CD8-positive, alpha-beta memory T cell (primary cell): ENCODE results near the gene HSD3B7. TPM values are rescaled to one million over a fixed set of nuclear protein-coding genes. Genes with fewer than 3 reads are reported as not detected.
A peak's percentile ranks its signal among the peaks of the same experiment; 100 is the strongest.
"Not testable (repeated sequence)": the region's sequence is repeated elsewhere in the genome, so short reads cannot be mapped to it uniquely, and the experiment has no call there.

ENCODE experiments used
- CTCF ChIA-PET: fragments of 350-600 bp; sonication (Branson Sonifier 250); formaldehyde crosslinking; loops from one replicate; lab custom pipeline; 2021; ENCODE audit warnings: antibody characterized with exemption; lab: Charles Lee
- POLR2A ChIA-PET: fragments of 350-600 bp; sonication (Branson Sonifier 250); formaldehyde crosslinking; loops from one replicate; lab custom pipeline; 2021; ENCODE audit warnings: antibody characterized with exemption; lab: Charles Lee
- DNase-seq, 5 donors: peaks; one replicate each; pipeline versions ENCODE4 v3.0.0 to v3.0.0-alpha.2; 2020 to 2022; ENCODE audit warnings: mixed read lengths in 1 of 5
- H3K27ac ChIP-seq: one replicate; pipeline ENCODE4 v1.7.0; 2013; ENCODE audit warnings: low read depth, mild to moderate bottlenecking, low read length, moderate library complexity
- H3K27me3 ChIP-seq: 2 replicates; pipeline ENCODE4 v1.7.0; 2013; ENCODE audit warnings: low read length, mild to moderate bottlenecking; ENCODE audit not compliant: insufficient read depth, poor library complexity, severe bottlenecking
- H3K36me3 ChIP-seq: 2 replicates; pipeline ENCODE4 v1.7.0; 2013; ENCODE audit warnings: mild to moderate bottlenecking, low read length, moderate library complexity; ENCODE audit not compliant: insufficient read depth
- H3K4me1 ChIP-seq: 2 replicates; pipeline ENCODE4 v1.7.0; 2013; ENCODE audit warnings: mild to moderate bottlenecking, low read length, moderate library complexity; ENCODE audit not compliant: insufficient read depth
- H3K4me3 ChIP-seq: 2 replicates; pipeline ENCODE4 v1.7.0; 2013; ENCODE audit warnings: mild to moderate bottlenecking, low read length
- H3K9me3 ChIP-seq: 2 replicates; pipeline ENCODE4 v1.7.0; 2013; ENCODE audit warnings: mild to moderate bottlenecking, low read length
- H3K27ac Mint-ChIP-seq, 8 donors: one replicate each; pipeline ENCODE4 v1.8.0; 2020 to 2021; ENCODE audit warnings: mixed read lengths in 8 of 8, mild to moderate bottlenecking in 6 of 8, inconsistent platforms in 3 of 8, moderate library complexity in 3 of 8
- H3K27me3 Mint-ChIP-seq, 2 donors: one replicate each; pipeline ENCODE4 v1.8.0; 2020 to 2021; ENCODE audit warnings: mixed read lengths in 2 of 2, mild to moderate bottlenecking in 1 of 2, moderate library complexity in 1 of 2
- H3K36me3 Mint-ChIP-seq, 3 donors: one replicate each; pipeline ENCODE4 v1.8.0; 2020 to 2021; ENCODE audit warnings: mixed read lengths in 3 of 3, inconsistent platforms in 1 of 3, mild to moderate bottlenecking in 1 of 3
- H3K4me1 Mint-ChIP-seq, 3 donors: one replicate each; pipeline ENCODE4 v1.8.0; 2020 to 2021; ENCODE audit warnings: mixed read lengths in 3 of 3, inconsistent platforms in 1 of 3, mild to moderate bottlenecking in 1 of 3
- H3K4me3 Mint-ChIP-seq, 7 donors: one replicate each; pipeline ENCODE4 v1.8.0; 2020 to 2021; ENCODE audit warnings: mixed read lengths in 7 of 7, mild to moderate bottlenecking in 6 of 7, moderate library complexity in 4 of 7, inconsistent platforms in 2 of 7
- H3K9me3 Mint-ChIP-seq, 5 donors: one replicate each; pipeline ENCODE4 v1.8.0; 2020 to 2022; ENCODE audit warnings: mixed read lengths in 5 of 5, mild to moderate bottlenecking in 3 of 5, moderate library complexity in 2 of 5, inconsistent platforms in 1 of 5
- polyA plus RNA-seq: library from polyadenylated mRNA; unstranded; fragments of 300-500 nt; fragmentation: Illumina TruSeq; gene quantifications from one replicate; pipeline ENCODE4 v1.2.3, GENCODE V29; 2021
- total RNA-seq, 2 experiments: library from RNA; stranded (reverse); gene quantifications; one replicate each; pipeline ENCODE4 v1.2.3, GENCODE V29; 2021

The HSD3B7 gene
- total RNA-seq (1 to 10 TPM; 1.6 to 2.1 TPM), polyA plus RNA-seq (not detected)

- H3K4me3 Mint-ChIP-seq: no peak within 1 kb of the TSS
- H3K27ac Mint-ChIP-seq: no peak within 1 kb of the TSS
- H3K9me3 ChIP-seq: no peaks in the 10 kb centered on the region
- peaks cover 0 to 6% (median 0%) of the 10 kb centered on the region in 3 donors for H3K4me1 Mint-ChIP-seq
- ChIA-PET POLR2A (interaction anchor here (0.6 kb wide), 2 partner anchors 48 to 289 kb away, joined by 4 to 5 read pairs; no protein-coding TSS in a partner anchor), CTCF (interaction anchor here (0.6 to 5.8 kb wide), 18 partner anchors 10 to 884 kb away, joined by 3 to 29 read pairs (median 4); partner anchors contain the start of genes ARMC5, BCKDK, VKORC1 and ZNF646)
- peaks cover 0 to 41% (median 3%) of the 10 kb centered on the region in 3 donors for H3K36me3 Mint-ChIP-seq
- H3K4me1 ChIP-seq: no peaks in the 10 kb centered on the region
- H3K27ac ChIP-seq: no peak within 1 kb of the TSS
- no peak within 1 kb of the TSS for H3K4me3 ChIP-seq
- peak; percentile 63 to 84 (median 75) for DNase-seq
- H3K27me3 ChIP-seq: no peaks in the 10 kb centered on the region
- H3K36me3 ChIP-seq: peaks cover 4% of the 10 kb centered on the region
- H3K27me3 Mint-ChIP-seq: no peaks in the 10 kb centered on the region
- no peaks in the 10 kb centered on the region for H3K9me3 Mint-ChIP-seq
Measured at GRCh38 chr16:30984669-30985400, at the start of gene HSD3B7. TSS of gene HSD3B7 (plus strand) at chr16:30985207. CDS start at chr16:30985659, 452 bp downstream.

- peaks cover 12% of the 10 kb centered on the region for H3K4me1 ChIP-seq
- Mint-ChIP-seq H3K36me3 (peaks cover 0 to 16% (median 3%) of the 10 kb centered on the region in 3 donors), H3K27me3 (no peaks in the 10 kb centered on the region), H3K4me1 (peaks cover 15 to 37% (median 17%) of the 10 kb centered on the region in 3 donors), H3K9me3 (no peaks in the 10 kb centered on the region), H3K4me3 (no peak overlapping the region), H3K27ac (peak overlapping the region in 4 of 8 donors; percentile 25 to 92 (median 63))
- no peak overlapping the region for H3K4me3 ChIP-seq
- CTCF ChIA-PET: no interaction called here
- no peaks in the 10 kb centered on the region for H3K27me3 ChIP-seq
- H3K36me3 ChIP-seq: no peaks in the 10 kb centered on the region
- H3K9me3 ChIP-seq: no peaks in the 10 kb centered on the region
- H3K27ac ChIP-seq: no peak overlapping the region
- POLR2A ChIA-PET: no interaction called here
- DNase-seq: no peak
Measured at GRCh38 chr16:30937692-30938091, 47.3 kb upstream of the HSD3B7 start.

DNA sequence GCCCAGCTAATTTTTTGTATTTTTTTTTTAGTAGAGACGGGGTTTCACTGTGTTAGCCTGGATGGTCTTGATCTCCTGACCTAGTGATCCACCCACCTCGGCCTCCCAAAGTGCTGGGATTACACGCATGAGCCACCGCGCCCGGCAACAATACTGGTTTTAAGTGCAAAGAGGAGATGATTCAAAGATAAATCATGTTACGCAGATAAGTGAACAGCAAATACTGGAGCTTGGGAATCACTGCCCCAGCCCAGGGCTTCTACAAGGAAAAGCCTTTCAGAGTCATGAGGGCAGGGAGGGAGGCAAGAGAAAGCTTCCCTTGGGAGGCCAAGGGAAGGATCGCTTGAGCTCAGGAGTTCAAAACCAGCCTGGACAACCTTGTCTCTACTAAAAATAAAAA is 45.4 kb upstream of the HSD3B7 start:
- Mint-ChIP-seq H3K4me1 (peaks cover 19 to 38% (median 20%) of the 10 kb centered on the region in 3 donors), H3K27ac (peak overlapping the region in 1 of 8 donors; percentile 88)

DNA sequence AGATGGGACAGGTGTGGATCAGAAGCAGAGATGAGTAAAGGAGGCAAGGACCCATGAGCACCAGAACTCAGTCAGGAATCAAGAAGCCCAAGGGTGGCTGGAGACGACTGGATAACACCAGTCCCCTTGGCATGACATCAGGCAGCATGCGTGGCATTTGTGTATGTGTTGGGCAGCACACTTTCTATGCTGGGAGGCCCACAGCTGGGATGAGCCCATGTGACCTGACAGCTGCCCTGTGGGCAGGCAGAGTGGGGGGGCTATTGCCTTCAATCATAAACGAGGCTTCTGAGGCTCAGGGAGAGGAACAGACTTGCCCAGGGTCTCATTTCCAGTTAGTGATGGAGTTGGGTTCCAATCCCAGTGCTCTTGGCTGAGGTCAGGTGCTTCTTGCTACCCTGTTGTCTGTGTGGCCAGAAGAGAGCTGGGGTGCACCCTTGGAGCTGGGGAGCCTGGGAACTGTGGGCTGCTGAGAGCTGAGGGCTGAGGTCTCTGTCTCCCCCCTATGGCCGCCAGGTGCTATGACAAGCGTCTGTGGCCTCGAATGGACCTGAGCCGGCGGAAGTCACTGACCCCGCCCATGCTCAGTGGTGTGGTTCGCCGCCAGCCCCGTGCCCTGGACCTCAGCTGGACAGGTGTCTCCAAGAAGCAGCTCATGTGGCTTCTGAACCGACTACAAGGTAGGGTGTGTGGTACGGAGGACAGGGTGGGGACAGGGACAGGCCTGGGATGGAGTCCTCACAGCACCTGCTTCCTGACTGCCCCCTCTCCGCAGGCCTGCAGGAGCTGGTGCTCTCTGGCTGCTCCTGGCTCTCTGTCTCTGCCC is 43.2 kb upstream of the HSD3B7 start:
- peaks cover 10 to 24% (median 14%) of the 10 kb centered on the region in 3 donors for H3K4me1 Mint-ChIP-seq
- DNase-seq: peak; percentile 53 to 74 (median 55)
- H3K4me3 Mint-ChIP-seq: peak overlapping the region in 4 of 7 donors; percentile 34 to 84 (median 51)
- Histone ChIP-seq H3K9me3 (no peaks in the 10 kb centered on the region), H3K27ac (no peak overlapping the region), H3K4me1 (peaks cover 7% of the 10 kb centered on the region), H3K36me3 (no peaks in the 10 kb centered on the region), H3K27me3 (no peaks in the 10 kb centered on the region), H3K4me3 (no peak overlapping the region)
- CTCF ChIA-PET: interaction anchor here (0.6 to 6.9 kb wide), 16 partner anchors 8 to 231 kb away, joined by 3 to 50 read pairs (median 5); no protein-coding TSS in a partner anchor
- POLR2A ChIA-PET: interaction anchor here (0.8 kb wide), 1 partner anchor 8 kb away, joined by 3 read pairs; no protein-coding TSS in a partner anchor
- no peaks in the 10 kb centered on the region for H3K9me3 Mint-ChIP-seq
- peak overlapping the region in 4 of 8 donors; percentile 50 to 84 (median 59) for H3K27ac Mint-ChIP-seq
- no peaks in the 10 kb centered on the region for H3K27me3 Mint-ChIP-seq
- peaks cover 0 to 18% (median 4%) of the 10 kb centered on the region in 3 donors for H3K36me3 Mint-ChIP-seq

More for the DNA sequence above, 45.4 kb upstream of the HSD3B7 start:
- not testable (repeated sequence) for H3K9me3 Mint-ChIP-seq, H3K27me3 ChIP-seq, H3K4me3 Mint-ChIP-seq, H3K9me3 ChIP-seq, H3K27ac ChIP-seq, H3K4me3 ChIP-seq, H3K36me3 ChIP-seq, H3K27me3 Mint-ChIP-seq, DNase-seq
- peaks cover 0 to 21% (median 5%) of the 10 kb centered on the region in 3 donors for H3K36me3 Mint-ChIP-seq
- ChIA-PET CTCF (interaction anchor here (1.1 to 6.9 kb wide), 3 partner anchors 15 to 95 kb away, joined by 5 to 50 read pairs (median 16); no protein-coding TSS in a partner anchor), POLR2A (interaction anchor here (0.7 kb wide), 1 partner anchor 173 kb away, joined by 5 read pairs; no protein-coding TSS in a partner anchor)
- H3K4me1 ChIP-seq: peaks cover 12% of the 10 kb centered on the region

GRCh38 chr16:30942426-30942806 is 42.6 kb upstream of the HSD3B7 start:
- Histone ChIP-seq H3K27ac (no peak overlapping the region), H3K9me3 (no peaks in the 10 kb centered on the region), H3K4me3 (no peak overlapping the region), H3K36me3 (no peaks in the 10 kb centered on the region), H3K27me3 (no peaks in the 10 kb centered on the region), H3K4me1 (peaks cover 7% of the 10 kb centered on the region)
- CTCF ChIA-PET: interaction anchor here (0.9 to 6.9 kb wide), 13 partner anchors 8 to 231 kb away, joined by 3 to 50 read pairs (median 5); no protein-coding TSS in a partner anchor
- Mint-ChIP-seq H3K4me3 (peak overlapping the region in 1 of 7 donors; percentile 52), H3K4me1 (peaks cover 10 to 21% (median 14%) of the 10 kb centered on the region in 3 donors), H3K9me3 (no peaks in the 10 kb centered on the region), H3K27me3 (no peaks in the 10 kb centered on the region), H3K27ac (peak overlapping the region in 5 of 8 donors; percentile 34 to 93 (median 57)), H3K36me3 (peaks cover 0 to 18% (median 4%) of the 10 kb centered on the region in 3 donors)
- no peak for DNase-seq
- POLR2A ChIA-PET: interaction anchor here (0.8 kb wide), 1 partner anchor 8 kb away, joined by 3 read pairs; no protein-coding TSS in a partner anchor

GRCh38 chr16:30944352-30944751 is 40.7 kb upstream of the HSD3B7 start:
- Mint-ChIP-seq H3K27me3 (no peaks in the 10 kb centered on the region), H3K27ac (peak overlapping the region in 3 of 8 donors; percentile 52 to 56 (median 54)), H3K36me3 (peaks cover 0 to 16% (median 2%) of the 10 kb centered on the region in 3 donors), H3K4me3 (no peak overlapping the region), H3K9me3 (no peaks in the 10 kb centered on the region), H3K4me1 (peaks cover 9 to 20% (median 9%) of the 10 kb centered on the region in 3 donors)
- ChIA-PET POLR2A (no interaction called here), CTCF (interaction anchor here (1.5 to 6.9 kb wide), 2 partner anchors 10 kb away, joined by 4 to 50 read pairs; no protein-coding TSS in a partner anchor)
- H3K27me3 ChIP-seq: no peaks in the 10 kb centered on the region
- DNase-seq: no peak
- H3K27ac ChIP-seq: no peak overlapping the region
- no peaks in the 10 kb centered on the region for H3K36me3 ChIP-seq
- no peak overlapping the region for H3K4me3 ChIP-seq
- peaks cover 7% of the 10 kb centered on the region for H3K4me1 ChIP-seq
- H3K9me3 ChIP-seq: no peaks in the 10 kb centered on the region

GRCh38 chr16:30946671-30947540 is 38.1 kb upstream of the HSD3B7 start:
- H3K4me1 Mint-ChIP-seq: peaks cover 16 to 33% (median 27%) of the 10 kb centered on the region in 3 donors
- peaks cover 0 to 14% (median 2%) of the 10 kb centered on the region in 3 donors for H3K36me3 Mint-ChIP-seq
- peak overlapping the region in 3 of 7 donors; percentile 61 to 81 (median 81) for H3K4me3 Mint-ChIP-seq
- Histone ChIP-seq H3K9me3 (no peaks in the 10 kb centered on the region), H3K4me3 (no peak overlapping the region), H3K27ac (no peak overlapping the region), H3K27me3 (no peaks in the 10 kb centered on the region), H3K36me3 (no peaks in the 10 kb centered on the region), H3K4me1 (peaks cover 25% of the 10 kb centered on the region)
- no peaks in the 10 kb centered on the region for H3K27me3 Mint-ChIP-seq
- DNase-seq: no peak
- peak overlapping the region in 3 of 8 donors; percentile 30 to 62 (median 33) for H3K27ac Mint-ChIP-seq
- ChIA-PET POLR2A (interaction anchor here (0.6 kb wide), 1 partner anchor 165 kb away, joined by 6 read pairs; no protein-coding TSS in a partner anchor), CTCF (no interaction called here)
- H3K9me3 Mint-ChIP-seq: no peaks in the 10 kb centered on the region
